PFSK-1 (cell line): ENCODE data around the gene CEP41.

Experiments used
- POLR2AphosphoS5 ChIP-seq: IDR thresholded peaks from 2 replicates; pipeline ENCODE4 v1.6.1; 2012; ENCODE audit warnings: low read depth, mild to moderate bottlenecking, control low read depth, low read length, moderate library complexity
- REST ChIP-seq, 2 experiments: IDR thresholded peaks; 2 replicates each; pipeline versions ENCODE4 v1.6.1 to v1.8.0; 2011 to 2012; ENCODE audit warnings: low read depth in 2 of 2, low read length in 2 of 2, control low read depth in 1 of 2, inconsistent platforms in 1 of 2, mild to moderate bottlenecking in 1 of 2, moderate library complexity in 1 of 2; ENCODE audit not compliant: insufficient read depth in 1 of 2
- SIN3A ChIP-seq: IDR thresholded peaks from 2 replicates; pipeline ENCODE4 v1.6.1; 2012; ENCODE audit warnings: mild to moderate bottlenecking, low read length, moderate library complexity, borderline replicate concordance; ENCODE audit not compliant: insufficient read depth
- TAF1 ChIP-seq: IDR thresholded peaks from 2 replicates; pipeline ENCODE4 v1.6.1; 2012; ENCODE audit warnings: low read length, control low read depth, borderline replicate concordance; ENCODE audit not compliant: insufficient read depth

DNA sequence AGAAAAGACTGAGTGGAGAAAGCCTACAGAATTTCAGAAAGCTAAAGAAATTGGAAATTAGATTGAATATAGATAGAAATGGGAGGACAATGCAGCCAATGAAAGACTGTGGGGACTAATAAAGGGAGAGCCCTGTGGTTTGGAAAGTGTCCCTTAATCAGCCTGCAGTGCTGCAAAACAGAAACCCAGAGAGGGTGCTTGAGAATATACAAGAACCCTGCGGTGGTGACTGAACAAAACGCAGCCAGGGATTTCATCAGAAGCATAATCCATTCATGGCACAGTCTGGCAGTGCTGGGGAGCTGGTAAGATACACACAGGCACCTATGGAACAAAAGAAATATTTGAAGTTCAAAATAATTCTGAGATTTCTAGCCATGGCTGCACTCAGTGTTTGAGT is 19.1 kb downstream of the CEP41 start:
- no peak for TF ChIP-seq SIN3A
- no peak for TF ChIP-seq TAF1
- no peak for TF ChIP-seq REST (IDR thresholded peaks at IDR 0.05; ENCODE audit: insufficient read depth in 1 of 2, low read depth in 2 of 2, low read length in 2 of 2)
- TF ChIP-seq POLR2AphosphoS5 = no peak
